PFSK-1 (cell line): Measurements from ENCODE around the gene VTI1B.

Source experiments
- FOXP2 ChIP-seq: optimal IDR thresholded peaks from 2 replicates; pipeline ENCODE3; 2011; ENCODE audit warnings: borderline replicate concordance, control low read depth, inconsistent platforms; ENCODE audit not compliant: insufficient read depth; ENCODE audit errors: extremely low read length, extremely low read depth
- POLR2AphosphoS5 ChIP-seq: IDR thresholded peaks from 2 replicates; pipeline ENCODE4 v1.6.1; 2012; ENCODE audit warnings: low read depth, mild to moderate bottlenecking, control low read depth, low read length, moderate library complexity
- SIN3A ChIP-seq: IDR thresholded peaks from 2 replicates; pipeline ENCODE4 v1.6.1; 2012; ENCODE audit warnings: mild to moderate bottlenecking, low read length, moderate library complexity, borderline replicate concordance; ENCODE audit not compliant: insufficient read depth
- TAF1 ChIP-seq: IDR thresholded peaks from 2 replicates; pipeline ENCODE4 v1.6.1; 2012; ENCODE audit warnings: low read length, control low read depth, borderline replicate concordance; ENCODE audit not compliant: insufficient read depth
- TF ChIP-seq, protein P1 (sequence below), 2 experiments: IDR thresholded peaks; 2 replicates each; pipeline versions ENCODE4 v1.6.1 to v1.8.0; 2011 to 2012; ENCODE audit warnings: low read depth in 2 of 2, low read length in 2 of 2, control low read depth in 1 of 2, inconsistent platforms in 1 of 2, mild to moderate bottlenecking in 1 of 2, moderate library complexity in 1 of 2; ENCODE audit not compliant: insufficient read depth in 1 of 2

The VTI1B gene

GRCh38 chr14:67698179-67698578 is 23.7 kb upstream of the VTI1B start:
- no peak for TF ChIP-seq FOXP2
- TF ChIP-seq POLR2AphosphoS5, result no peak
- TF ChIP-seq, protein P1, sequence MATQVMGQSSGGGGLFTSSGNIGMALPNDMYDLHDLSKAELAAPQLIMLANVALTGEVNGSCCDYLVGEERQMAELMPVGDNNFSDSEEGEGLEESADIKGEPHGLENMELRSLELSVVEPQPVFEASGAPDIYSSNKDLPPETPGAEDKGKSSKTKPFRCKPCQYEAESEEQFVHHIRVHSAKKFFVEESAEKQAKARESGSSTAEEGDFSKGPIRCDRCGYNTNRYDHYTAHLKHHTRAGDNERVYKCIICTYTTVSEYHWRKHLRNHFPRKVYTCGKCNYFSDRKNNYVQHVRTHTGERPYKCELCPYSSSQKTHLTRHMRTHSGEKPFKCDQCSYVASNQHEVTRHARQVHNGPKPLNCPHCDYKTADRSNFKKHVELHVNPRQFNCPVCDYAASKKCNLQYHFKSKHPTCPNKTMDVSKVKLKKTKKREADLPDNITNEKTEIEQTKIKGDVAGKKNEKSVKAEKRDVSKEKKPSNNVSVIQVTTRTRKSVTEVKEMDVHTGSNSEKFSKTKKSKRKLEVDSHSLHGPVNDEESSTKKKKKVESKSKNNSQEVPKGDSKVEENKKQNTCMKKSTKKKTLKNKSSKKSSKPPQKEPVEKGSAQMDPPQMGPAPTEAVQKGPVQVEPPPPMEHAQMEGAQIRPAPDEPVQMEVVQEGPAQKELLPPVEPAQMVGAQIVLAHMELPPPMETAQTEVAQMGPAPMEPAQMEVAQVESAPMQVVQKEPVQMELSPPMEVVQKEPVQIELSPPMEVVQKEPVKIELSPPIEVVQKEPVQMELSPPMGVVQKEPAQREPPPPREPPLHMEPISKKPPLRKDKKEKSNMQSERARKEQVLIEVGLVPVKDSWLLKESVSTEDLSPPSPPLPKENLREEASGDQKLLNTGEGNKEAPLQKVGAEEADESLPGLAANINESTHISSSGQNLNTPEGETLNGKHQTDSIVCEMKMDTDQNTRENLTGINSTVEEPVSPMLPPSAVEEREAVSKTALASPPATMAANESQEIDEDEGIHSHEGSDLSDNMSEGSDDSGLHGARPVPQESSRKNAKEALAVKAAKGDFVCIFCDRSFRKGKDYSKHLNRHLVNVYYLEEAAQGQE (IDR thresholded peaks at IDR 0.05; ENCODE audit: insufficient read depth in 1 of 2, low read depth in 2 of 2, low read length in 2 of 2), result no peak
- no peak for TF ChIP-seq SIN3A
- no peak for TF ChIP-seq TAF1

GRCh38 chr14:67697006-67697405 is 22.6 kb upstream of the VTI1B start:
- TF ChIP-seq SIN3A, result no peak
- TF ChIP-seq TAF1, result no peak
- TF ChIP-seq, protein P1 (IDR thresholded peaks at IDR 0.05; ENCODE audit: insufficient read depth in 1 of 2, low read depth in 2 of 2, low read length in 2 of 2), result no peak
- TF ChIP-seq POLR2AphosphoS5, result no peak
- no peak for TF ChIP-seq FOXP2

- TF ChIP-seq POLR2AphosphoS5, result peak; percentile 81
- TF ChIP-seq FOXP2, result no peak
- TF ChIP-seq TAF1, result peak; percentile 78; the same call in 1 of the 2 replicates
These were observed 21.0 kb upstream of the VTI1B start, which contains the start of gene RDH11 for GRCh38 chr14:67695394-67695949. Gene RDH11, minus strand, starts transcription at chr14:67695764. Its CDS starts 61 bp downstream, at chr14:67695703.

GRCh38 chr14:67694791-67695393 is 20.5 kb upstream of the VTI1B start:
- TF ChIP-seq FOXP2 (no peak), SIN3A (no peak; the same call in 1 of the 2 replicates), POLR2AphosphoS5 (peak; percentile 62), TAF1 (peak; percentile 51; the same call in 1 of the 2 replicates)
- TF ChIP-seq, protein P1 (IDR thresholded peaks at IDR 0.05; ENCODE audit: insufficient read depth in 1 of 2, low read depth in 2 of 2, low read length in 2 of 2), result no peak

DNA sequence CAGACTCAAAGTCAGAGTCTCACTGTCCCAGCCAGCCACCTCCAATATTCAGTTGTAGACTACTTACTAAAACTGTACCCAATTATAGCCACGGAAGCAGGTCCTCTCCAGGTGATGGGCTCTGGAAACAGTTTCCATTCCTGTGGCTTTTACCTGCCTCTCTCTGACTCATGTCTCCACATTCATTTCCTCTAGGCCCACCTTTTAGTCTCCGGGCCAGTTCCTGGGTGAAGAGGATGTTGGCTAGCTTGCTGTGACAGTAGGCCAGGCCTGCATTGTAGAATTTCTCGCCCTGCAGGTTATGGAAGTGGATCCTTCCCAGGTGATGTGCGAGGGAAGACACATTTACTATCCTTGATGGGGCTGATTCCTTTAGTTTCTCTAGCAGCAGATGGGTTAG is 15.6 kb upstream of the VTI1B start:
- TF ChIP-seq, protein P1 (IDR thresholded peaks at IDR 0.05; ENCODE audit: insufficient read depth in 1 of 2, low read depth in 2 of 2, low read length in 2 of 2), result no peak
- TF ChIP-seq SIN3A, result no peak
- TF ChIP-seq TAF1, result no peak
- no peak for TF ChIP-seq FOXP2
- TF ChIP-seq POLR2AphosphoS5, result no peak
